GM23338 (cell line): ENCODE measurements around the gene TOR2A.

ENCODE experiments used
- CTCF ChIP-seq, 2 experiments: fragments of 200-600 bp in 1 of 2; sonication (generic) in 1 of 2; conservative IDR thresholded peaks; 2 replicates each; pipeline versions ENCODE4 v1.5.1 to v1.6.1; 2016 to 2017; ENCODE audit warnings: antibody characterized with exemption in 2 of 2, low read depth in 2 of 2, mild to moderate bottlenecking in 2 of 2, moderate library complexity in 1 of 2
- EZH2 ChIP-seq: fragments of 200-600 bp; sonication (generic); IDR thresholded peaks from one replicate; pipeline ENCODE4 v1.8.0; 2017; ENCODE audit warnings: antibody characterized with exemption, mild to moderate bottlenecking, low read depth; ENCODE audit not compliant: unreplicated experiment
- EZH2phosphoT487 ChIP-seq: fragments of 200-600 bp; sonication (generic); IDR thresholded peaks from one replicate; pipeline ENCODE4 v1.8.1; 2018; ENCODE audit warnings: antibody characterized with exemption; ENCODE audit not compliant: unreplicated experiment
- JUNB ChIP-seq: IDR thresholded peaks from one replicate; pipeline ENCODE4 v1.6.1; 2016; ENCODE audit warnings: antibody characterized with exemption; ENCODE audit not compliant: unreplicated experiment
- NANOG ChIP-seq: IDR thresholded peaks from 2 replicates; pipeline ENCODE4 v1.6.1; 2016; ENCODE audit warnings: antibody characterized with exemption, borderline replicate concordance
- POLR2AphosphoS5 ChIP-seq: IDR thresholded peaks from 2 replicates; pipeline ENCODE4 v1.6.1; 2016; ENCODE audit warnings: antibody characterized with exemption, low read depth
- STAT1 ChIP-seq: IDR thresholded peaks from one replicate; pipeline ENCODE4 v1.6.1; 2016; ENCODE audit warnings: antibody characterized with exemption; ENCODE audit not compliant: unreplicated experiment

GRCh38 chr9:127710204-127710783 is 24.8 kb downstream of the TOR2A start:
- no peak for TF ChIP-seq EZH2phosphoT487
- TF ChIP-seq POLR2AphosphoS5: no peak
- TF ChIP-seq EZH2: no peak
- no peak for TF ChIP-seq CTCF (conservative IDR thresholded peaks at IDR 0.05; ENCODE audit: low read depth in 2 of 2)
- no peak for TF ChIP-seq NANOG
- TF ChIP-seq STAT1: no peak
- TF ChIP-seq JUNB: no peak
